Pancreas (tissue), 10 donors: Measurements from ENCODE around the gene FITM2. TPM values are rescaled to one million over a fixed set of nuclear protein-coding genes. Genes with fewer than 3 reads are reported as not detected.
"Not testable (repeated sequence)": the region's sequence is repeated elsewhere in the genome, so short reads cannot be mapped to it uniquely, and the experiment has no call there.

Experiments used
- ATAC-seq, 4 donors: fragments of 200-7000 bp; cut with Tn5 transposase; one replicate each; pipeline versions ENCODE4 v1.8.0 to v1.9.1; 2020; ENCODE audit warnings: mild to moderate bottlenecking in 4 of 4, moderate library complexity in 4 of 4
- DNase-seq, 6 donors: peaks; one replicate each; pipeline ENCODE4 v3.0.0-alpha.2; 2020
- FAIRE-seq: peaks from 2 replicates; lab custom pipeline; 2012; peaks lifted over from hg19 to GRCh38; lab: Jason Lieb, UNC
- H3K27ac ChIP-seq, 4 donors: fragments of 200-600 bp; sonication (generic); 1 replicate in 3 of 4; 2 replicates in 1 of 4; pipeline versions ENCODE4 v1.5.0 to v1.8.0; 2020
- H3K27me3 ChIP-seq, 4 donors: fragments of 200-600 bp; one replicate each; pipeline ENCODE4 v1.8.0; 2021
- H3K36me3 ChIP-seq, 3 donors: fragments of 200-600 bp; sonication (generic) in 1 of 3; one replicate each; pipeline versions ENCODE4 v1.5.0 to v1.8.0; 2020 to 2021
- H3K4me1 ChIP-seq, 3 donors: fragments of 200-600 bp; one replicate each; pipeline ENCODE4 v1.8.0; 2021
- H3K4me3 ChIP-seq, 4 donors: fragments of 200-600 bp; sonication (generic) in 2 of 4; one replicate each; pipeline versions ENCODE4 v1.5.0 to v1.8.0; 2020 to 2021
- H3K9me3 ChIP-seq, 4 donors: fragments of 200-600 bp; one replicate each; pipeline ENCODE4 v1.8.0; 2021
- CTCF ChIP-seq, 4 donors: fragments of 200-600 bp; sonication (generic) in 3 of 4; IDR thresholded peaks; one replicate each; pipeline versions ENCODE4 v1.5.0 to v1.8.0; 2021; ENCODE audit warnings: antibody characterized with exemption in 4 of 4
- WGBS, 2 donors: extraction: QIAGEN DNeasy Blood & Tissue Kit; methylation state at CpG; one replicate each; pipeline ENCODE4 v1.1.7; 2013; 5-methylcytosine and 5-hydroxymethylcytosine counted together
- intact Hi-C, 3 donors: fragments of 100-400 bp; cut with DNase I; formaldehyde crosslinking; loops; one replicate each; pipeline versions ENCODE4 v1.11.1 to v1.14.2; 2022
- polyA plus RNA-seq, 2 donors: library from polyadenylated mRNA; stranded (reverse); fragments of 200-250 nt; gene quantifications; one replicate each; pipeline ENCODE4 v1.2.3, GENCODE V29; 2013
- total RNA-seq, 6 donors: library from RNA; stranded (reverse); fragmentation: NEBNext Ultra II Directional in 4 of 6; extraction: Animal tissue kit (Norgen Biotek cat#: 25700) in 4 of 6; gene quantifications; one replicate each; pipeline versions ENCODE4 v1.2.1 to v1.2.4, GENCODE V29; 2021 to 2023
- donor health status: healthy with polysubstance abuse.
- donor health status: DM: no; HTN: no; CAD: no; lungs with moderate emphysema.
- donor health status: DM: no; HTN: no; CAD: no.
- donor health status: control.
- donor health status: control.
- donor health status: Bipolar disorder and iron deficiency.
- donor health status: DM: yes; HTN: yes; CAD: no.
- donor health status: DM: no; HTN: no; CAD: no.
- donor health status: DM: no; HTN: no; CAD: no.
- donor health status: DM: yes; HTN: yes; CAD: no.

The FITM2 gene
- total and polyA plus RNA-seq, 8 donors: 2.0 to 7.4 (median 5.7) TPM

GRCh38 chr20:44302026-44302669 lies 8.9 kb downstream of the FITM2 start:
- FAIRE-seq: no peak
- intact Hi-C loops: no loop called here
- Histone ChIP-seq H3K36me3 (no peaks in the 10 kb centered on the region), H3K4me3 (no peak overlapping the region), H3K9me3 (no peaks in the 10 kb centered on the region), H3K27ac (peak overlapping the region; percentile 21 to 45 (median 24)), H3K4me1 (peaks cover 5 to 15% (median 7%) of the 10 kb centered on the region in 3 donors), H3K27me3 (no peaks in the 10 kb centered on the region)
- peak; percentile 66 to 85 (median 78) for ATAC-seq
- TF ChIP-seq CTCF (IDR thresholded peaks at IDR 0.05): no peak
- no peak for DNase-seq
- 11 to 15% methylated on average over 5 of the region's 5 CpGs for WGBS, 2 donors

- H3K27ac ChIP-seq: no peak overlapping the region
- no peak for DNase-seq
- peaks cover 0 to 15% (median 7%) of the 10 kb centered on the region in 3 donors for H3K4me1 ChIP-seq
- H3K4me3 ChIP-seq: no peak overlapping the region
- TF ChIP-seq CTCF (IDR thresholded peaks at IDR 0.05): no peak
- FAIRE-seq: no peak
- no peaks in the 10 kb centered on the region for H3K9me3 ChIP-seq
- no peaks in the 10 kb centered on the region for H3K36me3 ChIP-seq
- intact Hi-C loops: no loop called here
- ATAC-seq: no peak
- H3K27me3 ChIP-seq: no peaks in the 10 kb centered on the region
Observed at GRCh38 chr20:44301285-44301684, 9.7 kb downstream of the FITM2 start.

GRCh38 chr20:44299011-44299535 lies 11.9 kb downstream of the FITM2 start:
- 93 to 96% methylated on average over 23 to 42 of the region's 42 CpGs for WGBS, 2 donors
- H3K36me3 ChIP-seq, FAIRE-seq, H3K27me3 ChIP-seq, H3K4me1 ChIP-seq, intact Hi-C loops, H3K4me3 ChIP-seq, H3K27ac ChIP-seq, ATAC-seq, H3K9me3 ChIP-seq: not testable (repeated sequence)
- DNase-seq: peak in 1 of 6 donors; percentile 54

GRCh38 chr20:44297721-44298120 lies 13.3 kb downstream of the FITM2 start:
- intact Hi-C loops: no loop called here
- FAIRE-seq: no peak

GRCh38 chr20:44296011-44296410 lies 15.0 kb downstream of the FITM2 start:
- TF ChIP-seq CTCF (IDR thresholded peaks at IDR 0.05): no peak
- Histone ChIP-seq H3K27me3 (no peaks in the 10 kb centered on the region), H3K36me3 (no peaks in the 10 kb centered on the region), H3K4me1 (no peaks in the 10 kb centered on the region), H3K4me3 (no peak overlapping the region), H3K9me3 (no peaks in the 10 kb centered on the region), H3K27ac (no peak overlapping the region)
- ATAC-seq (peak in 1 of 4 donors; percentile 51), FAIRE-seq (no peak), DNase-seq (no peak)
- intact Hi-C loops: no loop called here
- 79 to 84% methylated on average over 7 of the region's 7 CpGs for WGBS, 2 donors

More at GRCh38 chr20:44297721-44298120, 13.3 kb downstream of the FITM2 start:
- no peak for DNase-seq
- no peaks in the 10 kb centered on the region for H3K36me3 ChIP-seq
- whole genome bisulfite sequencing, 2 donors: 91% methylated on average over 4 of the region's 4 CpGs
- no peaks in the 10 kb centered on the region for H3K27me3 ChIP-seq
- no peak overlapping the region for H3K4me3 ChIP-seq
- no peak for TF ChIP-seq CTCF (IDR thresholded peaks at IDR 0.05)
- no peak for ATAC-seq
- no peak overlapping the region for H3K27ac ChIP-seq
- H3K9me3 ChIP-seq: no peaks in the 10 kb centered on the region
- peaks cover 0 to 7% (median 5%) of the 10 kb centered on the region in 3 donors for H3K4me1 ChIP-seq
